Fibroblast of skin of scalp (primary cell): ENCODE measurements around the gene LBX1.

Experiments
- DNase-seq: peaks from one replicate; pipeline ENCODE4 v3.0.0-alpha.2; 2013

Gene LBX1

DNA sequence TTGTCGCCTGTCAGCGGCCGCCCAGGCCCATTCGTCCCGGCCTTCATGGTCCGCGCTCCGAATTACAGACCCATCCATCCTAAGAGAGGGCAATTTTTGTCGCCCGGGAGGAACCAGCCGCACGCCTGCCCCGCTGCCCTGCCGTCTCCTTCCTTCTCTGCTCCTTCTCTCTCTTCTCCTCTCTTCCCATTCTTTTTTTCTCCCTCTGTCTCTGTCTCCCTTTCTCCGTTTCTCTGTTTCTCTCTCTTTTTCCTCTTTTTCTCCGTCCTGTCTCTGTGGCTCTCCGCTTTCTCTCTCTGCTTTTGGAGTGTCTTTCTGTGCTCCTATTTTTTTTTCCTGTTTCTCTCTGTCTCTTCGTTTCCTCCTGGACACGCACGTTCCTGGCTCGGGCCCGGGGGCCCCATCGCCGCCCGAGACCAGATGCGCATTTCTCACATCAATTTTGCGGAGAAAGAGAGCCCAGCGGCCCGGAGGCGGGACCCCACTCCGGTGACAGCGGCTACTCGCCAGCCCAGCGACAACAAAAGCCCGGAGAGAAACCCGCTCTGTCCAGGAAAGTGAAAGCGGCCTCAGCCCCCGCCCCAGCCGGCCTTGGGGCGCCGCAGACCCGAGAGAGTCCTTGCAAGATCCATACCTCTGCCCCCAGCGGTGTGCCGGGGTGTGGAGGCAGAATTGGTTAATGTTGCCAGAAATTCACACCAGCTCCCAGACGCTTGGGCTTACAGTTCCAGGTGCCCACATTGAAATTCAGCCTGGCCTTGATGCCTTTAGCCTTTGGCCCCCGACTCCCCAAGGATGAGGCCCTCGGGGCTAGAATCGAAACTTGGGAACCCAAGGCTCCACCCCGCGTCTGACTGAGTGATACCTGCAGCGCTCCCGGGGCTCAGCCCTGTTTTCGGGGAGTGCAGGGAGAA, 4.1 kb downstream of the LBX1 start:
- no peak for DNase-seq

DNA sequence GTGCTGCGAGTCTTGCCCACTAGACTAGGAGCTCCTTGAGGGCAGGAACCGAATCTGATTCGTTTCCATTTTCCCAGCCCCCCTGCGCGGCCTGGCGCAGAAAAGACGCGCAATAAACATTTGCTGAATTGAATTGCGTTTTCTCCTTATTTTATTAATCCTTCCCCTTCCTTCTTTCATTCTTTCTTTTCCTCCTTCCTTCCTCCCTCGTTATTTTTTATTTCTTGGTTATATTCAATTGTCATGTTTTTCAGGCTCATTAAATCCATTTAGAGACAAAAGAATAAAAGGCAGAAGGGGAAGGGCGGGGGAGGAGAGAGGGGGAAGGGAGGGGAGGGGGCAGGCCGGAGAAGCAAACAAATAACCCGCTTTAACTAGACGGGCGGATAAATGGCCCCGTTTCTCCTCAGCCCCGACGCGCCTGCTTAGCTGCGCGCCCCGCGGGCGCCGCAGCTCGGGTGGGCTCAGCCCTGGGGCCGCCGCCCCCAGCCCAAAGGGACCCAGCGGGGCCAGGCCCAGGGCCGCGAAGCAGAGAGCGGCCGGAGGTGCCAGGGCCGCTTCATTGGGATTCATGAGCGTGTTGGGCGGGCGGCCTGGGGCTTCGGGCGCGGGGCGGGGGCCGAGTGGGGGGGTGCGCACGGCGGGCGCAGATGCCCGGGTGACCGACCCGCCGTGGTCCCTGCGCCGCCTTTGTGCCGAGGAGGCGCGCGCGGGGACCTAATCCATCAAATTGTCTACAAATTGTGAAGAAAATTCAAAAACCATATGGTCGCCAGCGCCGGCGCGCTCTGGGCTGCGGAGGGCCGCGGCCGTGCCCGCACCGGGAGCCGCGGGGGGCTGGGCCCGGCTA, 5.0 kb downstream of the LBX1 start:
- DNase-seq: no peak

DNA sequence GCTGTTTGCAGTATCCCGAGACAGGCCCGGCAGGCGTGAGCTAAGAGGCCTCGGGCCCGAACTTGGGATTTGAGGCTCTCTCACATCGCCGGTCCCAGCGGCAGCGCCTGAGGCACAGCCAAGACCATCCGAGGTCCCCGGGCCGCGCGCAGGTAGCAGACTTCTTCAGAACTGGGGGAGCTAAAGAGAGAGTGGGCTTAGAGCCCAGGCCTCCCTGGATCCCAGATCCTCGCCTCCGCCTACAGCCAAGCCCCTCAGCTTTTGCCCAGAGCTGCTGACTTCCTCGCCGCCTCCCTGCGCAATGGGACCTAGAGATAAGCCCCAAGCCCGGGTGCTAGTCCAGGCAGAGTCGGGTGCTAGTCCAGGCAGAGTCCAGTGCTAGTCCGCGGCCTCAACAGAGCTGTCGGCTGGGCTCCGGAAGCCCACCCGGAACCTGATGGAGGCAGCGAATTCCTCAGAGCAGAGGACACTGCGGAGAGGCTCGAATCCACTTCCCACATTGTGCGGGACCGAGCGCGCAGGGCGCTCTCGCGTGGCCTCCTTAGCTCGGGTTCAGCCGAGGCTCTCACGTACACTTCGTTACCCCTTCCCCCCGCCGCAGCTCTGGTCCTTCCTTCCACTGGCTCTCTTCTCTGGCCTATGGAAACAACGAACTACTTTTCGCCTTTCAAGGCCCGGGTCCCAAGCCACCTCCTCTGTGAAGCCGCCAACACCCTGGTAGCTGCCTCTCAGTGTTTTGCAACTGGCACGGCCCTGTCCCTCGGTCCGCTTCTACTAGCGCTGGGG, 5.8 kb downstream of the LBX1 start:
- DNase-seq: no peak

DNA sequence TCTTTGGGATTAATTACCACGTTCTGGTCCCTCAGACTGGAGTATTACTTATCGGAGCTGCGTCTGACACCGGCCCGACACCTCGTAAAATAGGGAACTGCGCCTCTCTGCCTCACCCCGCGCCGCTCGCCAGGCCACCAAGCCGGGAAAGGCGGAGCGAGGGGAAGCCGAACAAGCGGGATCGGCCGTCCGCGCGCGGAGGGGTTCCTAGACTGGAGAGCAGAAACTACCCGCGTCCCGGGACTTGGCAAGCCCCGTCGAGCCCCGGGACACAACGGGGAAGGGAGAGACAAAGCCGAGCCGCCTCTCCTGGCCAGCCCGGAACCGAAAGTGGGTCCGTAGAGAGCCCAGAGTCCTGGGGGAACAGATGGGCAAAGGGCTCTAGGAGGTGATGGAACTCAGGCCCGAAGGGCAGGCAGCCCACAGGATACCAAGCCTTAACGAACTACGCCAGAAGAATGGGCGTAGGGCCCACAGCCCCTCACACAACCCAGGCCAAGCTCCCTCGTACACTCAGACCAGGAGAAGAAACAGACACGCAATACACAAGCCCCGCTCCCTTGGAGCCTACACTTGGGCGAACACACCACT, 6.5 kb downstream of the LBX1 start:
- no peak for DNase-seq

DNA sequence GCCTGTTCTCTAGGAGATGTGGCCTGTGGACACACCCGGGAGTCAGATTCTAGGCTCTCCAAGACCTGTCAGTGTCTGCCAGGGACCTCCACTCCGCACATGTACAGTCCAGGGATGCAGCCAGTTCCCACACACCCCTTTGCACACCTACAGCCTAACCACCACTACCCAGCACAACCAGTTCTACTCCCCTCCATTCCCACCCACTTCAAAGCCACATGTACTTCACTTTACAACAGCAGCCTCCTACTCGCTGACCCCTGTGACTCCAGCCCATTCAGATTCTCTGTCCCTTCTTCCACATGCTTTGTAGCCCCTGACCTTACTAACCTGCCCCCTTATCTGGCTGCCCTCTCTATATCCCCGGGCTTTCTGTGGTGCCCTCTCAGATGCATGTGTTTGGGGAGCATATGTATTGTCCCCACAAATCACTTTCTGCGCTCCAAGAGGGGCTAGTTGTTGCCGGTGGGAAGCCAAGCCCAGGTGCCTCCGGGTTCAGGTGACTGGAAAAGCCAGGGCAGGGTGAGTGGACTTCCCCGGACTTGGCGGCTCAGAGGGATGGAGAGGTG, 7.2 kb downstream of the LBX1 start:
- no peak for DNase-seq

DNA sequence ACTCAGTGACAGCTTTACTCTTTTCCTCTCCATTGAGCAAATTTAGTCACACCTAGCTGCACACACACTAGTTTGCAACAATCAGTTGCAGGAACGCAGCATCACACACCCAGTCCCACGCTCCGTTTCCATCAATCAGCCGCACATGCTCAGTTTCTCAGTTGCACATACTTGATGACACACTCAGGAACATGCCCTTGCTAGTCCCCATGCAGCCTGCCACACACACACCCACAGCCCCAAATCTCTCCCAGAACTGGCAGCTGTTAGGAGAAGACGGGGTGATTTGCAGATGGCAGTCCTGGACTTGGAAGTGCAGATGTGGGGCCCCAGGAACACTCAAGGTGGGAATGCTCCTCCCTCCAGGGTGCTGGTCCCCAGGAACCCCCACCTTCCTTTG, 7.7 kb downstream of the LBX1 start:
- no peak for DNase-seq

DNA sequence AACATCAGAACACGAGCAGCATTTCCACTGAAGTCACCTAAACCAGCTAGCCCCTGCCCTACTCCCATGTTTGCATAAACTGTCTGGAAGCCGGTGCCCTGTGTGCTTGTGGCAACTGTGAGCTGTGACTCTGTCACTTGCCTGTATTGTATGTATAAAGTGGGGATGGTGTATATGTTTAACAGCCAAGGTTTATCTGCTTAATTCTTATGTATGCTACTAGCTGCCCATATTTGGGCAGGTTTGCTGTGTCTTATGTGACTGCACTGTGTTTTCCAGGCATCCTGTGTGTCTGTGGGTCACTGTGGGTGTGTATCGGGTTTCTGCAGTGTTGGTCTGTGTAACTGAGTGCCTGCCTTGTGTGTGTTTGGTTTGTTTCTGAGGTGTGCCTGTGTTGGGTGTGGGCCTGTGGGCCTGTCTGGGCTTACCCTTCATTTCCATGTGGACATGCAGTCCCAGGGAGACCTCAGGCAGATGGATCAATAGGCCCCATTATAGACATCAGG, 9.3 kb downstream of the LBX1 start:
- no peak for DNase-seq

DNA sequence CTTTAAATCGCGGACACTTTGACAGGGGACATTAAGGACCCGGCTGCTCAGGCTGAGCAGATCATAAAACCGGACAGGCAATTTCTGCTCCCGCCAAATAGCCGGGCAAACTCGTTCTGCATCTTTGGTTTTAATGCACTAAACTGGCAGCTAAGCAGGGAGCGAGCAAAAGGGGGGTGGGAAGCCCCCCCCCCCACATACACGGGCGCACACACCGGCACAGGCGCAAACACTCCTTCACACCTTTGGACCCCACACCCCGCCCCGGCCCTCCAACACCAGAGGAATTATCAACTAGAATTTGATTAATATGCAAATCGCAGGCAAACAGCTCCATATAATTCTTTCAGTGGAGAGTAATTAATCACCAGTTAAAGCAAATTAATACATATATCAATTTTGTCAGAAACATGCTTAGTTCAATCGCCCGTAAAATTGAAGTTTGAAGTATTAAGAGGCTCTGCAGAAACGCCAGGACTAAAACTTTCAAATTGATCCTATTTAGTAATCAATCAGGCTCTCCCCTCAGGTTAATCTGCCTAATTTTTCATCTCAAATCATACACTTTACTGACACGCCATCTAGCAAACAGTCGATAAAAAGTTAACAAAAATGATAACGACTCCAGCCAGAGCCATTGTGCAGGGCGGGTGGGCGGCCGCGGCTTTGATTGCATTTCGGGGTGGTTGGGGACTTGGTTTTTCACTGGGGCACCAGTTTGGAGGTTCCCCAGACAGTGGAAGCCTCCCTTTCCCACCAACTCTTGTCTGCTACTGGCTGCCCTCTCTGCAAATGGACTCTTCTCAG, 9.9 kb downstream of the LBX1 start:
- DNase-seq: no peak

DNA sequence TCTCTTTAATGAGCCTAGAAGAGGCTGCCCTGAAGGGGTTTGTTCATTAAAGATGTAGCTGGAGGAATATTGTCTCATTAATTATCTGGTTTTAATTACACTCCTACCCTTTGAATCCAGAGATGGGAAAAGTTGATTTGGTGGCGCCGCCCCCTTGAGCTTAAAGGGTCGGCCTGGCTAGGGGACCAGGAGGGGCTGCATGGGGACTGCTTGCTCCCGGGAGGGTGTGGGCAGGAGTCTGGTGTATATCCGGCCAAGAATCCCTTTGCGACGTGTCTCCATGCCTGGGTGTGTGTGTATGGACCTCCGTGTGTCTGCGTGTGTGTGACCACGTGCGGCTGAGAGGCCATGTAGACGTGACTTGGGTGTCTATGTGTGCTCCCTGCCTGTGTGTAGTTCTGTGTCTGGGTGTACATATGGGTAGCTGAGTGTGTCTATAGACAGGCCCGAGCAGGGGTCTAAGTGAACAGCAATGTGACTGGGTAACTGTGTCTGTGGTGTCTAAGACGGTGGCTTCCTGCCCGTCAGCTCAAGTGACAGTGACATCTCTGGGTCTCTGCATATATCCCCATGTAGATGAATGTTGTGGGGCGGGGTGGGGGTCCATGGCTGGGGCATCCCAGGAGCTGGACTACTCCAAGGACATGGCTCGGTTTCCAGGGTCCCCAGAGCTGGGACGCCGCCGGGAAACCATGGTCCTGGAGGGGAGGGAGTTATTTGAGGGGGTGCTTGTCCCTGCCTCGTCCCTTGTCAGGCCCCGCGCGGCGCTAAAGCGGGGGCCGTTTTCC, 10.7 kb downstream of the LBX1 start:
- DNase-seq: no peak

DNA sequence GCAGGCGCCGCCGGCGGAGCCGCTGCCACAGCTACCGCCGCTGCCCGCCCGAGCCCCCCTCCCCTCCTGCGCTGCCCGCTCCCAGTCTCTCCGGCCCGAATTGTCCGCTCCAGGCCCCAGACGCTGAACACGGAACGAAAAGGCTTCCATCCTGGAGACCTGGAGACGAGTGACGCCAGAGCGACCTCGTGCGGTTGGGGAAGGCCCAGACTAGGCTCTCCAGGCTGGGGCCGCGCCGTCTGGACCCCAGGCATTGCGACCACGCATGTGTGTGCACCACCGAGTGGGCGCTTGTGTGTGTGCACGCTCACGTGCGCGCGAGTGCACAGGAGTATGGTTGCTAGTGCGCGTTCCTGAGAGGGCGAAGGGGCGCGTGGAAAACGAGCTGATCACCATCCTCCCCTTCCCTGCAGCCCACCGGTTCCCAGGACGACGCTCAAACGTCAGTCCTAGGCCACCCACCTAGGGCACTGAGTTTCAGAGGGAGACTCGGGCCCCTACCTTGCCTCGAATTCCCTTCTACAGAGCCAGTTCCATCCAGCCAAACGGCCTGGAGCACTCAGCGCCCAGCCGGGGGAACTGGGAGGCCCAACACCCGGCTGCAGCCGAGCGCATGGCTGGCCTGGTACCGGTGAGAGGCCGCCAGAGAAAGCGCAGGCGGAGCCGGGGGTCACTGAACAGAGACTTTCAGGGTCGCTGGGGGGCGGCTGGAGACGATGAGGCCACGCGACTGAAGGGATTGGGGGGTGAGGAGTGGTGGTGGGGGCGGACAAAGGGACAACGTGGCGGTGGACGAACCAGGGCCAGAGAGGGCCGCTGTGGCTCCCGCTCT, 11.6 kb downstream of the LBX1 start:
- peak; percentile 42 for DNase-seq

DNA sequence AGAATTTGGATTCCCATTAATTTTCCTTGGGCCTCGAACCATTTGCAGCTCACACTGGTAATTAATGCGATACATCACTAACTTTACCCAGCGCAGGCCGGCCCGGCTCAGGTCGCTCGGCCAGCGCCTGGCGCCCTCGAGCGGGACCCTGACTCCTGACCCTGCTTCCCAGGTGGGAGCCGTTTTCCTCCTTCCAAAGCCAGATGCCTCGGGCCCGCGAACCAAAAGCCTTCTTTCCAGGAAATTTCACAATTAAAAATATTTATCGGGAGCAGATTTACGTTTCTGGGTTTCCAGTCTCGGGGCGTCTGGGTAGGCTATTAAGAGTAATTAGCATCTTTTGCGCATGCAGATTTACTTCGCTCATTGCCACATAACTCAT, 12.2 kb downstream of the LBX1 start:
- DNase-seq: no peak

DNA sequence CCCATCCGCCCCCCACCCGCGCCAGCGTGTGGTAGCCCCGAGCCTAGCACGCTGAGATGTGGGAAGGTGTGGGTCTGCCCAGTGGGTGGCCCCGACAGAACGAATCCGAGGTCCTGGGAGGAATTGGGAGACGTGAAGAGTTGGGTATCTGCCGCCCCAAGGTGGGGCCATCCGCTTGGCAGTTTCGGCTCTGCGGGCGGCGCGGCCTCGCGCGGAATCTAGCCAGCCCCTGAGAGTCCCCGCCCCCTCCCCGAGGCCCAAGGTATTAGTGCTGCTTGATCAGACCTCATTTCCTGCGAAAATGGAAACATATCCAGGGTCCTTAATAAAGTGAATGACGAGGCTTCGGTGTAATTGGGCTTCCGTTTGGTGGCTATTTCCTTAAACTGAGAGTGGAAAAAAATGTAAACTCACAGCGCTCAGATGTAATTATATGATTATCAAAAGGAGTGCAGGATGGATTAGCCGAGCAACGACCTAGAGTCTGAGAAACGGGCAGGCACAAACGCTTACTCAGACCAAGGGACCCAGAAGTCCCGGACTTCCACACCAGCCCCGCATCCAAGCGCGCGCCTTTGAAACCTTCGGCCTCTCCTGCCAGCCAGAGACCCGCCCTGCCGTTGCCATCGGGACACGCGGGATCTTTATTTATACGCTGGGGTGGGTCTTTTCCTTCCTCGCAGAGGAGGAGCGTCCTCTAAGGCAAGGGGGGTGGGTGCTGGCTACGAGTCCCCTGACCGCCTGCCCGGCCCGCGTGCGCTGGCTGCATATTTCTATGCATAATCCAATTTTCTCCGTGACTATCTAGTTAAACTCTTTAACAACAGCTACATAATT, 12.8 kb downstream of the LBX1 start:
- no peak for DNase-seq

DNA sequence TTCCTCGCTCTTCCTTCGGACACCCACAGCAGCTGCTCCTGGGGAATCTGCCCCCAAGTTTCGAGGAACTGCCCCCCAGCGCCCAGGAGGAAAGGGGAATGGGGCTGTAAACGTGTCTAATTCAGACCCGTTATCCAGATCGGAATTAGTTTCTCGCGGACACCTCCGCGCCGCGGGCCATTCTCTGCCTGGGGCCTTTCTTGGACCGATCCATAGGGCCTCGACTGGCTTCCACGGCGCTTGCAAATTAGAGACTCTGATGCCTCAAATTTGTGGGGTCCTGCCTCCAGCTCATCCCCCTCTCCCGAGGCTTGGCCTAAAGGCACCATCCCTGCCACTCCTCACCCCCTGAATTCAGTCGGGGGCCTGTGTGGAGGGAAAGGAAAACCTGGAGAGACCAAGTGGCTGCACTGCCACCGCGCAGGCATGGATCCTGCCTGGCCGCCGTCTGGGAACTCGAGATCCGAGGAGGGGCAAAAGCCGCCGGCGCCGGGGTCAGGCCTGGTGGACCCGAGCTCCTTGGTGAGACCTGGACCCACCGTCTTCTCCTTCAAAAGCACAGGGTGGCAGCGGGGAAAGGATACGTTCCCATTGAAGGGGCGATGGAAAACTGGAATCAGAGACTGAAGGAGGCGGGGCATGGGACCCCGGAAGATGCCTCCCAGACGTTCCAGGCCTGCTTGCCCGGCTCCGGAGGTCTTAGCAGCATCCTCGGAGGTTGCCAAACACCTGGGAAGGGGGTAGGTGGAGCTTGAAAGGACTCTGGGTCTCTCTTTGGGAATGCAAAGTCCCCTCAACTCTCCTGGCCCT, 13.7 kb downstream of the LBX1 start:
- no peak for DNase-seq

DNA sequence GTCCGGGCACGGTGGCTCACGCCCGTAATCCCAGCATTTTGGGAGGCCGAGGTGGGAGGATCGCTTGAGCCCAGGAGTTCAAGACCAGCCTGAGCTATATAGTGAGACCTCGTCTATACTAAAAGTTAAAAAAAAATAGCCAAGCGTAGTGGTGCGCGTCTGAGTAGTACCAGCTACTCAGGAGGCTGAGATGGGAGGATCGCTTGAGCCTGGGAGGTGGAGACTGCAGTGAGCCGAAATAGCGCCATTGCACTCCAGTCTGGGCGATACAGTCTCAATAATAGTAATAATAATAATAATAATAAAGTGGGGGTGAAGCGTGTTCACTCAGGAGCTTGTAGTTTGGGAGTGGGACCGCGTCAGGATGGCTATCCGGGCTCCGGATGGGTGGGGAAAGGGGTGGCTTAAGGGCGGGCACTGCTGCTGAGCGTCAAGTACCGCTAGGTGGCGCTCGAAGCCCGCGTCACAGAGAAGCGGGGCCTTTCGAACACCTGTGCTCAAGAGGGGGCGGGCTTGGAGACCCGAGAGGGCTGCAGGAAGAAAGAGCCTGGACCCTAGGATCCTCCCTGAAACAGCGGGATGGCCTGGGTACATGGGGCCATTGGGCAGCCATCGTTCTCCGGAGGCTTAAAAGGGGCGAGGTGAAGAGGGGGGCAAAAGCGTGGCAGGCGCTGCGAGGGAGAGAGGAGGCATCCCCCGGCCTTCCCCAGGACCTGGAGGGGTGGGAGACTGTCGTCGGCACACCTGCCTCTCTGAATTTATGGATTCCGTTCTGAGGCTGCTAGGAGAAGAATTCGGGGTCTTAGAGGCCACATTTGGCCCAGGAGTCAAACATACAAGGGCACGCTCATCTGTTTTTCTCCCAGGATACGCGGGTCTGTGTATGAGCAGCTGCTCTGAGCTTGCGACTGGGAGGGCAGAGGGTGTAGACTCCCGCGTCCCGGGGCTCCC, 14.5 kb downstream of the LBX1 start:
- DNase-seq: peak; percentile 46

DNA sequence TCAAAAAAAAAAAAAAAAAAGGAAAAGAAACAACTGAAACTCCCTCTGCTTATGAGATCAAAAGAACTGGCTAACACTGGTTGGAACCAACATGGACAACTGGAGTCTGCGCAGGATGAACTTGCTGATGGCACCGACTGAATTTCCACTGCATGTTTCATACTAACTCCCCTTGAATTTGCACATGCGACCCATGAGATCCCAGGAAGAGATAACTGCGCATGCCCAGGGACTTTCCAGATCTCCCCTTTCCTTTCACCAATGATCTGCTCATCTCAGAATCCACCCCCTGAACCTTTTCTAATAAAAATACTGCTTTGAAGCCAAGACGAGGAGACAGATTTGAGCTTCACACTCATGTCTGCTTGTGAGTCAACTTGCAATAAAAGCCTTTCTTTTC, 20.7 kb downstream of the LBX1 start:
- no peak for DNase-seq

DNA sequence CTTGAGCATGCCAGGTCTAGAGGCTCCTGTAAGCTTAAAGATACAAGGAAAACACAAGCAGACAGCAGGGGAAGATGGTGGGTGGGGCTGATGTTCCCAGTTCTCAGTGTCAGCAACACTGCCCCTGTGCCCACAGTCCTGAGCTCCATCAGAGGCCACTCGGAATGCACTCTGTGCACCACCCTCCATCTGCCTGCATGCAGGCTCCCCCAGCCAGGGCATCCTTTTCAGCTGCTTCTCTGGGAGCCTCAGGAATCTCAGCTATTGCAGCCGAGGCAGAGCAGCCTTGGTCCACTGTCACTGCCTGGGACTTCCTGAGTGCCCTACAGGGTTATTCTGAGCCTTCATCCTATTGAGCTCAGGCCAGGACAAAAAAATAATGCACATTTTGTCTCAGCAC, 22.2 kb downstream of the LBX1 start:
- no peak for DNase-seq
